Measurements from ENCODE around the gene WIPI1.
"Not testable (repeated sequence)": the region's sequence is repeated elsewhere in the genome, so short reads cannot be mapped to it uniquely, and the experiment has no call there.

Gene WIPI1

DNA sequence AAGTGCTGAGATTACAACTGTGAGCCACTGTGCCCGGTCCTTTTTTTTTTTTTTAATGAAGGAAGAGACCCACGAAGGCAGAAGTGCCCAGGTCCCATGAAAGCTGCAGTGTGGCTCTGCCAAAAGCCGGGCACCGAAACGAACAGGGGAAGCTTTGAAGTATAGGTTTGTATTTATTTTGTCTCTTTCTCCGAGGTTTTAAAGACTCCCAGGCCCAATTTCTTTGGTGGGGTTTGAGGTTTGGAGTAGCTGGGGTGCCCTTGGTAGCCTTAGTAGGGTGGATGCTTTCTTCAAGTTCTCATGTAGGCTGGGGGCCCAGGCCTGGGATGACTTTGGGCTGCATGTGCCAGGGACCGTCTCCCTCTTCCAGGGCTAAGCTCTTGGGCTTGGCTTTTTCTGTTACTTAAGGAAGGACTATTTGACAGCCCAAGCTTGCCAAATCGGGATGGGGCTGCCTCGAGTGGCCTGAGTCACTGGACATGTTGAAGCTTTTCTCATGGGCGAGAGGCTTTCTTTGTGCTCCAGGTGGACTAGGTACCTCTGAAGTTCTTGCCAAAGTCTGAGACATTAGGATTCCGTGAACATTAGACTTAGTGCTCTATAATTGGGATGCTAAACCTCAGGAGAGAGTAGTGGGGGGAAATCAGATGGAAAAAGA, 66.3 kb downstream of the WIPI1 start:
- DNase-seq (ENCODE audit: low read depth, low spot score): no peak
- H3K27ac ChIP-seq: no peak overlapping the region

DNA sequence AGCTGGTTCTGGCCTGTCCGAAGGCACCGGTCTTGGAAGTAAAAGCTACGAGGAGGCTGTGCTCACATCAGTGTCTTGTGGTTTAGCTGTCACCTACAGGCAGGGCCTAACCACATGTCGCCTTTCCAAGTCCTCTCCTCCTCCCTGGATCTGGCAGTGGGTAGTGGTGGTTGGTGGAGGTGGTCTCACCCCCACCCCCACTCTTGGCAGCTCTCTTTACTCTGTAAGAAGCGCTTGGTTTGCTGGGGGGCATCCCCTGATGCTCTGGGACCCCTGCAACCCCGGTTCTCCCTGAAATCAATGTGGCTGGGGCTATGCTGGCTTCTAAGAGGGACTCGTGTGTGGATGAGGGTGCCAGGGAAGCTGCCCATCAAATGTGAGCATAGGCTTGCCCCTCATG, 68.3 kb downstream of the WIPI1 start:
- no peak overlapping the region for H3K27ac ChIP-seq
- DNase-seq (ENCODE audit: low read depth, low spot score): no peak

- DNase-seq (ENCODE audit: low read depth, low spot score): no peak
- H3K27ac ChIP-seq: no peak overlapping the region
Measured at GRCh38 chr17:68387435-68388218, 69.7 kb downstream of the WIPI1 start.

GRCh38 chr17:68385490-68386215, 71.6 kb downstream of the WIPI1 start:
- no peak overlapping the region for H3K27ac ChIP-seq
- no peak for DNase-seq (ENCODE audit: low read depth, low spot score)

GRCh38 chr17:68384941-68385340, 72.4 kb downstream of the WIPI1 start:
- no peak overlapping the region for H3K27ac ChIP-seq
- DNase-seq (ENCODE audit: low read depth, low spot score): no peak

DNA sequence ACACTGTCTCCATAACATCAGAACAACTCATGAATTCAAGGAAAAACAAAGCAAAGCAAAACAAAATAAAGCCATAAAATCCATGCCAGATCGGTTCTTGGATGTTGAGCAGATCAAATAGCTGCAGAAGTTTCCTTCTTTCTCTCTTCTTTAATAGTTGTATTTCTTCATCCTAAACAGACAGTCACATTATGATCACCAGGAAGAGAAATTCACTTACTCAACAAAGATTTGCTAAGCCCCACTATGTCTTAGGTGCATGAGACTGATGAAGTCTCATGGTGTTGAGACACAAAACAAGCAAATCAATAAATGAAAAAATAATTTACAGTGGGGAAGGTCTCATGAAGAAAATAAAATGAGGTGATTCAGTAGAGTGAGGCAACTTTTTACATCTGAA, 72.8 kb downstream of the WIPI1 start:
- DNase-seq (ENCODE audit: low read depth, low spot score): no peak
- H3K27ac ChIP-seq: no peak overlapping the region

- DNase-seq (ENCODE audit: low read depth, low spot score): no peak
- no peak overlapping the region for H3K27ac ChIP-seq
Measured at GRCh38 chr17:68383443-68384321, 73.6 kb downstream of the WIPI1 start.

DNA sequence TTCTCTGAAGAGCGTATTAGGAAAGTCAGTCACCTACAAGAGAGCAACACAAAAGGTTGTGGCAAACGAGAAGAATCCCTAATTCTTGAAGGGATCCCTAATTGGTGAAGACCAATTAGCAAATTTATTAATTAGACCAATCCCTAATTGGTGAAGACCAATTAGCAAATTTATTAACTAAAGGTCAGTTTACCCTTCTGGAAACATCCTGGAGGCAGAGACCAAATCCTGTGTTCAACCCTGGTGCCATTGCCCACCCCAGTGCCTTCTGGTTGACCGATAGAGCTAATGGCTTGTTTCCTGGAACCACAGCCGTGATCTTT, 74.2 kb downstream of the WIPI1 start:
- no peak for DNase-seq (ENCODE audit: low read depth, low spot score)
- H3K27ac ChIP-seq: no peak overlapping the region

- no peak for DNase-seq (ENCODE audit: low read depth, low spot score)
- no peak overlapping the region for H3K27ac ChIP-seq
Measured at GRCh38 chr17:68382582-68383085, 74.7 kb downstream of the WIPI1 start.

DNA sequence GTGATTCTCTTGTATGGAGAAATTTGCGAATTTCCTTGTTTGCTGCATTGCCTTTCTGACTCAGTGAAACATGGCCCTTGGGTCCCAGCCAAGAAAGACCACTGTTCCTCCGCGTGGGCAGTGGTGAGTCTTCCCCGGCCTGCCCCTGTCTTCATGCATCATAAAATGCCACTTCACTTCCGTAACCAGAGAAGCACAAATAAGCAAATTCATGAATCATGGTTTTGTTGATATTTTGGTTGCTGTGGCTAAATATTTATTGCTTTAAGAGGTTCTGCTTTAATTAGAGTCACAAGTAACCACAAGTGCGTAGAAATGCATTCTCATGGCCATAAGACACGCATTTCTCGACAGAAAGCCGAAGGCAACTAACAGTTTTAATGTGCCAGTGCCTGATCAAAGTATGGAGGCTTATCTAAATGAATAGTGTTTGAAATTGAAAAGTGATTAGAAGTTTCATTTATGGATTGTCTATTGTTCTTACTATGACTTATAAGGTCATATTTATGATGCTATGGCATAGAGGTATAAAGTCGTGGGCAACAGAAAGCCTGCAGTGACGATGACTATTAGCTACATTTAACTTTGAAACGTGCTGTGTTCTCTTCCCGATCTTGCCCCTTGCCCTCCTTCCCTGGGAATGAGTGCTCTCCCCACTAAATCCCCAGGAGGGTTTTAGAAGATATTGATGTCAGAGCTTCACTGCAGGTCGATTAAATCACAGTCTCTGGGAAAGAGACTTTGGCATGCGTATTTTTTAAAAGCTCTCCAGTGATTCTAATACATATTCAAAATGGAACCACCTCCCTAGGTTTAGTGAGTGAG, 76.0 kb downstream of the WIPI1 start:
- H3K27ac ChIP-seq: no peak overlapping the region
- peak; percentile 3 for DNase-seq (ENCODE audit: low read depth, low spot score)

- no peak overlapping the region for H3K27ac ChIP-seq
- DNase-seq (ENCODE audit: low read depth, low spot score): no peak
Measured at GRCh38 chr17:68379692-68380677, 77.3 kb downstream of the WIPI1 start.

DNA sequence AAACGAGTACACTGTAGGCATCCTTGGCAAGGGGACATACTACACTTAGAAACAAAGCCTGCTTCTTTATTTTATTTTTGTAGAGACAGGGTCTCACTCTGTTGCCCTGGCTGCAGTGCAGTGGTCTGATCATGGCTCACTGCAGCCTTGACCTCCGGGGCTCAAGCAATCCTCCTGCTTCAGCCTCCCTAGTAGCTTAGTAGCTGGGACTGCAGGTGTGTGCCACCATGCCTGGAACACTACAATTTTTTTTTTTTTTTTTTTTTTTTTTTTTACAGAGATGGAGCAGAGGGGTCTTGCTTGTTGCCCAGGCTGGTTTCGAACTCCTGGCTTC, 78.2 kb downstream of the WIPI1 start:
- no peak for DNase-seq (ENCODE audit: low read depth, low spot score)
- no peak overlapping the region for H3K27ac ChIP-seq

DNA sequence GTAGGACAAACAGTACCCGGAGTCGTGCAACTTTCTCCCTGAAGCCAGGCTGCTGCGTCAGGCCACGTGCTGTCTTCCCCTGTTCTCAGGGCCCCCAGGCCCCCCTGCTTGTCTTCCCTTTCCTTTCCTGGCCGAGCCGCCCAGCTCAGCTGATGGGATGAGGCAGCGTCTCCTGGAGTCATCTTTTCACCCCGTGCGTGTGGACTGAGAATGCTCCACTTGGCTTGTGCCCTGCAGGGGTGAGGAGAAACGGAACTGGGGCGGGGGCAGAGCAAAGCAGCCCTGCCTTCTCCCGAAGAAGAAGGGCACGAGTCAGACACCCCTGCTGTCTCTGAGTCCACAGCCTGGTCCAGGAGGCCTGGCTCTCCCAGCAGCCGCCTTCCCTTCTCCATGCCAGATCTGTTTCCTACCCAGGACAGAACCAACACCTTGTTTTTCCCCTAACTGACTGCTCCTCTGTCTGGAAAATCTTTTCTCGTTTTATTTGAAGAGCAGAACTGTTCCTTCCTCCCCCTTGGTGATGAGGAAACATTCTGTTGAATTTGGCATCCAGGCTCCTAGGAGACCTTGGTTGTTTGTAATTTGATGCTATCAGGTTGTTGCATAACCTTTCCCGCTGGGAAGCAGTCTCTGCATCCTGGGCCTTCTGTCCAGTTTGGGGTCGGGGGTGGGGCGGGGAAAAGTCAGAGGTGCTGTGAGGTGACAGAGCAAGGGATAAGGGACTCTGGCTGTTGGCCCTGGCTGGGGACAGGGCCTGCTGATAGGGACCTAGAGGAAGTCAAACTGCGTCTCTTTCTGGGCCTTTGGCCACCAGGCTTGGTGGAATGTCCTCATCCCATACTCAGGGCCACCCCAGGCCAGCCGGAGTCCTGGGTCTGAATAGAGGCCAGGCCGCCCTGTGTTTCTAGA, 78.8 kb downstream of the WIPI1 start:
- no peak for DNase-seq (ENCODE audit: low read depth, low spot score)
- H3K27ac ChIP-seq: no peak overlapping the region

- H3K27ac ChIP-seq: no peak overlapping the region
- no peak for DNase-seq (ENCODE audit: low read depth, low spot score)
Measured at GRCh38 chr17:68377771-68378267, 79.5 kb downstream of the WIPI1 start.

DNA sequence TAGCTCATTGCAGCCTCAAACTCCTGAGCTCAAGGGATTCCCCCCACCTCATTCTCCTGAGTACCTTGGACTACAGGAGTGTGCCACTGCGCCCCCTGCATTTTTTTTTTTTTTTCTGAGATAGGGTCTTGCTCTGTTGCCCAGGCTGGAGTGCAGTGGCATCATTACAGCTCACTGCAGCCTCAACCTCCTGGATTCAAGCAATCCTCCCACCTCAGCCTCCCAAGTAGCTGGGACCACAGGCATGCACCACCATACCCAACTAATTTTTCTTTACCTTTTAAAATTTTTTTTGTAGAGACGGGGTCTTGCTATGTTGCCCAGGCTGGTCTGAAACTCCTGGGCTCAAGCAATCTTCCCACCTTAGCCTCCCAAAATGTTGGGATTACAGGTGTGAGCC, 81.1 kb downstream of the WIPI1 start:
- DNase-seq (ENCODE audit: low read depth, low spot score); H3K27ac ChIP-seq: not testable (repeated sequence)

DNA sequence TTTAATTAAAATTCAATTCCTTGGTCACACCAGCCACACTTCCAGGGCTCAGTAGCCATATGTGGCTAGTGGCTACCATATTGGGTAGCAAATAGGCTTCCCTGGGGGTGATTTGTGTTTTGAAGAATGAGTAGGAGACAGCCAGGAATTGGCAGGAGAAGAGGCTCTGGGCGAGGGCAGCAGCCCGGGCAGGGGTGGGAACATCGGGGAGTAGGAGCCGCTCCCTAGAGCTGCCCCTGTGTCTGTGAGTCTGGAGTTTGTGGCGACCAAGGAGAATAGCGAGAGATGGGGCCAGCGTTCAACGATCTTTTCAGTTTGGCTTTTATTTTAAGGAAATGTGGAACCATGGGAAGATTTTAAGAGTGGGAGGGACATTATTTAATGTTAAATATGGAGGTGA, 81.7 kb downstream of the WIPI1 start:
- no peak for DNase-seq (ENCODE audit: low read depth, low spot score)
- H3K27ac ChIP-seq: no peak overlapping the region

Measured in epithelial cell of prostate (primary cell).